OCI-LY3 (cell line): ENCODE results near the gene ARHGEF16.

Experiments used
- EZH2phosphoT487 ChIP-seq: fragments of 200-600 bp; shearing (Covaris generic); IDR thresholded peaks from 2 replicates; pipeline ENCODE4 v1.6.1; 2018; ENCODE audit warnings: antibody characterized with exemption, mixed run types, low read depth
- TF ChIP-seq, protein P1 (sequence below): fragments of 200-600, 300-600 bp; sonication (generic); IDR thresholded peaks from 2 replicates; pipeline ENCODE4 v1.5.1; 2014; ENCODE audit warnings: antibody characterized with exemption, low read length, low read depth

GRCh38 chr1:3408751-3409266 lies 45.7 kb upstream of the ARHGEF16 start:
- TF ChIP-seq, protein P1, sequence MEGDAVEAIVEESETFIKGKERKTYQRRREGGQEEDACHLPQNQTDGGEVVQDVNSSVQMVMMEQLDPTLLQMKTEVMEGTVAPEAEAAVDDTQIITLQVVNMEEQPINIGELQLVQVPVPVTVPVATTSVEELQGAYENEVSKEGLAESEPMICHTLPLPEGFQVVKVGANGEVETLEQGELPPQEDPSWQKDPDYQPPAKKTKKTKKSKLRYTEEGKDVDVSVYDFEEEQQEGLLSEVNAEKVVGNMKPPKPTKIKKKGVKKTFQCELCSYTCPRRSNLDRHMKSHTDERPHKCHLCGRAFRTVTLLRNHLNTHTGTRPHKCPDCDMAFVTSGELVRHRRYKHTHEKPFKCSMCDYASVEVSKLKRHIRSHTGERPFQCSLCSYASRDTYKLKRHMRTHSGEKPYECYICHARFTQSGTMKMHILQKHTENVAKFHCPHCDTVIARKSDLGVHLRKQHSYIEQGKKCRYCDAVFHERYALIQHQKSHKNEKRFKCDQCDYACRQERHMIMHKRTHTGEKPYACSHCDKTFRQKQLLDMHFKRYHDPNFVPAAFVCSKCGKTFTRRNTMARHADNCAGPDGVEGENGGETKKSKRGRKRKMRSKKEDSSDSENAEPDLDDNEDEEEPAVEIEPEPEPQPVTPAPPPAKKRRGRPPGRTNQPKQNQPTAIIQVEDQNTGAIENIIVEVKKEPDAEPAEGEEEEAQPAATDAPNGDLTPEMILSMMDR: no peak
- TF ChIP-seq EZH2phosphoT487: no peak
